GM19035 (cell line): ENCODE data around the gene SERPINB6.
A peak's percentile ranks its signal among the peaks of the same experiment; 100 is the strongest.
"Not testable (repeated sequence)": the region's sequence is repeated elsewhere in the genome, so short reads cannot be mapped to it uniquely, and the experiment has no call there.

Source experiments
- ATAC-seq: cut with Tn5 transposase; IDR thresholded peaks from one replicate; pipeline ENCODE4 v1.9.1; 2021; ENCODE audit not compliant: unreplicated experiment

The SERPINB6 gene

GRCh38 chr6:2940010-2940850, 31.1 kb downstream of the SERPINB6 start:
- peak; percentile 80 for ATAC-seq

GRCh38 chr6:2939315-2940009, 31.9 kb downstream of the SERPINB6 start:
- ATAC-seq: no peak

- ATAC-seq: no peak
Measured at GRCh38 chr6:2938632-2939083, 32.7 kb downstream of the SERPINB6 start.

- no peak for ATAC-seq
Measured at GRCh38 chr6:2938004-2938631, 33.2 kb downstream of the SERPINB6 start.

- no peak for ATAC-seq
Measured at GRCh38 chr6:2937627-2938003, 33.8 kb downstream of the SERPINB6 start.

GRCh38 chr6:2935566-2936291, 35.6 kb downstream of the SERPINB6 start:
- ATAC-seq: no peak

- no peak for ATAC-seq
Measured at GRCh38 chr6:2934057-2934456, 37.3 kb downstream of the SERPINB6 start.

- not testable (repeated sequence) for ATAC-seq
Measured at GRCh38 chr6:2932911-2933310, 38.5 kb downstream of the SERPINB6 start.

- peak; percentile 65 for ATAC-seq
Measured at GRCh38 chr6:2931970-2932748, 39.2 kb downstream of the SERPINB6 start.

GRCh38 chr6:2931055-2931454, 40.3 kb downstream of the SERPINB6 start:
- ATAC-seq: no peak

- not testable (repeated sequence) for ATAC-seq
Measured at GRCh38 chr6:2927931-2928330, 43.4 kb downstream of the SERPINB6 start.

GRCh38 chr6:2925842-2926747, 45.3 kb downstream of the SERPINB6 start:
- ATAC-seq: not testable (repeated sequence)

- ATAC-seq: no peak
Measured at GRCh38 chr6:2921520-2922115, 49.7 kb downstream of the SERPINB6 start.

- no peak for ATAC-seq
Measured at GRCh38 chr6:2920671-2921112, 50.7 kb downstream of the SERPINB6 start.

GRCh38 chr6:2919886-2920285, 51.5 kb downstream of the SERPINB6 start:
- no peak for ATAC-seq

- no peak for ATAC-seq
Measured at GRCh38 chr6:2919401-2919800, 52.0 kb downstream of the SERPINB6 start.

- ATAC-seq: no peak
Measured at GRCh38 chr6:2918936-2919335, 52.4 kb downstream of the SERPINB6 start.

GRCh38 chr6:2917801-2918445, 53.4 kb downstream of the SERPINB6 start:
- no peak for ATAC-seq
